MM.1S (cell line): ENCODE measurements around the gene WDR37.

ENCODE experiments used
- DNase-seq: peaks from one replicate; pipeline ENCODE4 v3.0.0-alpha.2; 2015
- H2AFZ ChIP-seq: fragments of 300-600 bp; sonication (generic); 2 replicates; pipeline ENCODE4 v1.6.0; 2016; ENCODE audit warnings: antibody characterized with exemption, low read length
- H3F3A ChIP-seq: fragments of 300-600 bp; sonication (generic); 2 replicates; pipeline ENCODE4 v1.6.1; 2016; ENCODE audit warnings: mild to moderate bottlenecking, antibody characterized with exemption, low read length, moderate library complexity, mixed read lengths; ENCODE audit not compliant: insufficient read depth
- H3K27ac ChIP-seq: fragments of 300-600 bp; sonication (generic); 2 replicates; pipeline ENCODE4 v1.5.1; 2016; ENCODE audit warnings: mild to moderate bottlenecking, low read length
- H3K27me3 ChIP-seq: fragments of 300-600 bp; sonication (generic); replicated peaks from 2 replicates; pipeline ENCODE4 v1.6.0; 2016; ENCODE audit warnings: low read length; ENCODE audit not compliant: insufficient read depth
- H3K36me3 ChIP-seq: fragments of 300-600 bp; sonication (generic); replicated peaks from 2 replicates; pipeline ENCODE4 v1.6.1; 2016; ENCODE audit warnings: mild to moderate bottlenecking, low read length, mixed read lengths; ENCODE audit not compliant: insufficient read depth
- H3K4me1 ChIP-seq: fragments of 300-600 bp; sonication (generic); 2 replicates; pipeline ENCODE4 v1.6.1; 2016; ENCODE audit warnings: low read length, mixed read lengths
- H3K4me2 ChIP-seq: fragments of 300-600 bp; sonication (generic); 2 replicates; pipeline ENCODE4 v1.6.0; 2016; ENCODE audit warnings: low read depth, low read length
- H3K4me3 ChIP-seq: fragments of 300-600 bp; sonication (generic); 2 replicates; pipeline ENCODE4 v1.5.1; 2016; ENCODE audit warnings: low read length, mixed read lengths
- H3K79me2 ChIP-seq: fragments of 300-600 bp; sonication (generic); 2 replicates; pipeline ENCODE4 v1.6.1; 2016; ENCODE audit warnings: mixed run types, low read length, mixed read lengths
- H3K9ac ChIP-seq: fragments of 300-600 bp; sonication (generic); 2 replicates; pipeline ENCODE4 v1.6.1; 2016; ENCODE audit warnings: low read length, mixed read lengths
- H3K9me2 ChIP-seq: fragments of 300-600 bp; sonication (generic); replicated peaks from 2 replicates; pipeline ENCODE4 v1.6.1; 2016; ENCODE audit warnings: mild to moderate bottlenecking, low read length, mixed read lengths; ENCODE audit not compliant: insufficient read depth
- H3K9me3 ChIP-seq: fragments of 300-600 bp; sonication (generic); replicated peaks from 2 replicates; pipeline ENCODE4 v1.6.1; 2016; ENCODE audit warnings: mild to moderate bottlenecking, low read length, mixed read lengths; ENCODE audit not compliant: insufficient read depth
- H4K20me1 ChIP-seq: fragments of 300-600 bp; sonication (generic); 2 replicates; pipeline ENCODE4 v1.6.1; 2016; ENCODE audit warnings: mild to moderate bottlenecking, low read length, moderate library complexity, mixed read lengths; ENCODE audit not compliant: insufficient read depth
- CTCF ChIP-seq: fragments of 300-600 bp; sonication (generic); IDR thresholded peaks from 2 replicates; pipeline ENCODE4 v1.5.1; 2016; ENCODE audit warnings: antibody characterized with exemption, low read length, mixed read lengths
- EZH2 ChIP-seq: fragments of 300-600 bp; sonication (generic); optimal IDR thresholded peaks from 2 replicates; pipeline ENCODE3; 2017; ENCODE audit warnings: low read depth, mild to moderate bottlenecking, antibody characterized with exemption, low read length, mixed read lengths
- EZH2phosphoT487 ChIP-seq: fragments of 300-600 bp; sonication (generic); IDR thresholded peaks from 2 replicates; pipeline ENCODE4 v1.6.1; 2018; ENCODE audit warnings: antibody characterized with exemption, low read length

Gene WDR37

GRCh38 chr10:1089017-1089689 lies 33.0 kb downstream of the WDR37 start:
- DNase-seq = no peak
- Histone ChIP-seq H3K36me3 (peaks cover 7% of the 10 kb centered on the region), H3K9me3 (no peaks in the 10 kb centered on the region), H3K79me2 (no peaks in the 10 kb centered on the region; the same call in 1 of the 2 replicates), H3K9ac (no peak overlapping the region), H3K4me3 (no peak overlapping the region), H3K27me3 (no peaks in the 10 kb centered on the region), H3F3A (no peaks in the 10 kb centered on the region), H2AFZ (no peak overlapping the region), H3K9me2 (no peaks in the 10 kb centered on the region), H4K20me1 (no peaks in the 10 kb centered on the region), H3K4me1 (no peaks in the 10 kb centered on the region), H3K4me2 (no peak overlapping the region), H3K27ac (no peak overlapping the region)
- TF ChIP-seq CTCF = no peak
- TF ChIP-seq EZH2 = no peak
- TF ChIP-seq EZH2phosphoT487 = no peak

GRCh38 chr10:1090696-1091095 lies 34.5 kb downstream of the WDR37 start:
- Histone ChIP-seq H3K9ac (no peak overlapping the region), H3K4me3 (no peak overlapping the region), H4K20me1 (no peaks in the 10 kb centered on the region), H3K4me2 (no peak overlapping the region), H3K4me1 (no peaks in the 10 kb centered on the region), H3K36me3 (peaks cover 7% of the 10 kb centered on the region), H3K79me2 (no peaks in the 10 kb centered on the region; the same call in 1 of the 2 replicates), H2AFZ (no peak overlapping the region), H3K9me3 (no peaks in the 10 kb centered on the region), H3F3A (no peaks in the 10 kb centered on the region), H3K27me3 (no peaks in the 10 kb centered on the region), H3K27ac (no peak overlapping the region), H3K9me2 (no peaks in the 10 kb centered on the region)
- TF ChIP-seq EZH2 (no peak), CTCF (no peak), EZH2phosphoT487 (no peak)
- DNase-seq = no peak

- Histone ChIP-seq H3K27me3 (no peaks in the 10 kb centered on the region), H2AFZ (no peak overlapping the region), H3K79me2 (no peaks in the 10 kb centered on the region; the same call in 1 of the 2 replicates), H3K4me3 (no peak overlapping the region), H3K9me3 (no peaks in the 10 kb centered on the region), H3K4me2 (no peak overlapping the region), H3K9me2 (no peaks in the 10 kb centered on the region), H3K4me1 (no peaks in the 10 kb centered on the region), H3F3A (no peaks in the 10 kb centered on the region), H3K36me3 (peaks cover 7% of the 10 kb centered on the region), H4K20me1 (no peaks in the 10 kb centered on the region), H3K9ac (no peak overlapping the region), H3K27ac (no peak overlapping the region)
- no peak for DNase-seq
- TF ChIP-seq CTCF (no peak), EZH2 (no peak), EZH2phosphoT487 (no peak)
Observed at GRCh38 chr10:1093696-1094095, 37.5 kb downstream of the WDR37 start.
